GM18867 (cell line): ENCODE measurements around the gene FLAD1.

Source experiments
- ATAC-seq: cut with Tn5 transposase; IDR thresholded peaks from one replicate; pipeline ENCODE4 v1.9.1; 2021; ENCODE audit warnings: mild to moderate bottlenecking, moderate library complexity; ENCODE audit not compliant: unreplicated experiment

FLAD1 gene

DNA sequence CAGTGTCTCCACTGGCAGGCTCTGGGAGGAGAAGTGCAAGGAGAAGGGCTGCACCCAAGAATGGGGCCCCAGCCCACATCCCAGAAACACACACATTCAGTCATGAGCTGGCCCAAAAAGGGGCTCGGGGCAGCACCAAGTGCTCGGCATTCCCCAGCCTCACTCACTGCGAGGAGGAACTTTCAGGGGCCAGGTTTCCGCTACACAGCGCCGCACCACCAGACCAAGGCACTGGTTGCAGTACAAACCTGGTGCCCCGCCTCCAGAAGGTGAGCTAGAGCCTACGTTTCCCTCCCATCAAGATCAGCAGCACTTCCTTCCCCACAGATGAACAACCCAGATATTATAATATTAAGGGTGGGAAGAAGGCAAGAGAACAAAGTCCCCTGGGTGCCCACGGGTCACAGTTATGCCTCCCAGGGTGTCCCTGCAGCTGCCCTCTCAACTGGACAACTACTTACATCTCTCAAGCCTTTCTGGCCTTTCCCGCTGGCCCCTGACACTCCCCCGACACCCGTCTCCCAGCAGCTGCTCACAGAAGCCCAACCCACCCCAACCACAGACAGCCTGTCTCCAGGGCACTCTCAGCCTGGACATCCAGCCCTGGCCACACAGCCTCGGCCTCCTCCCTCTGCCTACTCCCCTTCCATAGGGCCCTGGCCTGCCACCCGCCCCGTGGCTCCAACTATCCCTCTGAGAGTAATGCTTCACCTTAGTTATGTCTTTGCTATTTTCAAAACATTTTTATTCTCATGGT lies 31.1 kb upstream of the FLAD1 start:
- no peak for ATAC-seq

DNA sequence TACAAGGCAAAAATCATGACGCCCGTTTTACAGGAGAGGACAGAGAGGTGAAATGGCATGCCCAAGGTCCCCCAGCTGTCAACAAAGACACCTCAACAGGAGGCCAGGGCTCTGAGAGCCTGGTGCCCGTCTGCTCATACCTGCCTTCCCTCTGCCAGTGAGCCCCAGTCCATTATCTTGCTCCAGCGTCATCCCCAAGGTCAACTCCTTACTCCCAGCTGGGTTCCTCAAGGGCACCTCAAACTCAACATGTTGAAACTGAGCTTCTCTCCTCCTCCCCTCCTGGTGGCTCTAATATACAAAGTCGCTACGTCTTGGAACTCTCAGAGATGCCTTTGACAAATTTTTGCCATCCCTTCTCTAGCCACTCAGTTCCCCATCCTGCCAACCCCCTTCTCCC lies 30.5 kb upstream of the FLAD1 start:
- ATAC-seq: no peak

DNA sequence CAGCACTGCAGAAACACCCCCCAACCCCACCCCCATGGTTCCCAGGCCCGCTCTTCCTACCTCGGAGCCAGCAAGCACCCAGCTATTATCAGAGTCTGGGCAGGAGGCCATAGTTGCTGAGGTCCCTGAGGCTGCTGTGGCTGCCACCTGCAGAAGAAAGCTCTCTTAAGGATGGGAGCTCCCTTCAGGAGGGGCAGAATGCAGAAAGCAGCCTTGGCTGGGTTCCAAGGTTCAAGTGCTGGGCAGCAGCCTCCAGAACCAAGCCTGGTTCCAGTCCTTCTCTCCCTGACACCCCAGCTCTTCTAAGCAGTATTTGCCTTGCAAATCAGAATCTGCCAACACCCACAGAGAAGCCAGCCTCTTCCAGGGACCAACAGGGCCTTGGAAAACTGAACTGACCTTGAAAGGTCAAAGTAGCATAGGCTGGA lies 29.5 kb upstream of the FLAD1 start:
- no peak for ATAC-seq

DNA sequence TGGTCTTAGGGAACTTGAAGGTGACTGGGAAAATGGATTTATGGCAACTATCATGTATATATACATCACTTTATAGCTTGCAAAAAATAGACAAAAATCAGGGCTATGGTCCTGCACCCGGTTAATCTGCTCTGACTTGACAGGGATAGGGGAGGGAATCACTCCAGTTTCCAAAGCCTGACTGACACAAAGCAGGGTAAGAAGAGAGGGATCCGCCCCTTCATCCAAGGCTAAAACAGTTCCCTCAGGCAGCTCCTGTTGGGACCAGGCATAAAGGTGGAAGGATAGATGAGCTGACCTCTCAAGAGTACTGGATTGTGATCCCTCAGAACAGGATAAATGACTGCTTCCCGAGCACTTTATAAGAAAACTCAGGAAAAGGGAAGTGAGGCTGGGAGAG lies 28.6 kb upstream of the FLAD1 start:
- no peak for ATAC-seq

DNA sequence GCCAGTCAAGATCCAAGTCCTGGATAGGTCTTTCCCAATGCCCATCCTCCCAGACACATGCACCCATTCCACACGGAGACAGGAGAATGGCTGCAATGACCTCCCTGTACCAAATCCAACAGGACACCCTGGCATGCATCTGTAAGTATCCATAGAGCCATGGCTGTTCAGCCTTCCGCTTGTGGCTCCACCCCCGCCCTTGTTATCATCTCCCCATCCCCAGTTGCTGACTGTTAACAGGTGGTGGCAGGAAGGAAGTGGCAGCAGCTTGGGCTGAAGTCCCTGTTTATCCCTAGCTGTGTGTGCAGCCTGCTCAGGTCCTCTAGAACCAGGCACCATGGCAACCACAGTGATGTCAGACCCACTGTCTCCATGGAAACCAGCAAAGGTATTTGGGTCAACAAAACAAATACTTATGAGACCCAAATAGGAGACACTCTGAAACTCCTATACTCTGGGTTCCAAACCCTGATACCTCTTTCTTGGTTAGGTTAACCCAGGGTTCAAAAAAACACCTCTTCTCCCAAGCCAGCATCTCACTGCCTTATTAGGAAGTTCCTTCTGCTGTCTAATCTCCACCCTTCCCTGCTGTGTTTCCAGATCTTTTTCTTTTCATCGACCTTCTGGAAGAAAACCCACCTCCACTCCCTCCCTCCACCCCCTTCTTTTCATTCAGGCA lies 28.0 kb upstream of the FLAD1 start:
- ATAC-seq: peak; percentile 48

DNA sequence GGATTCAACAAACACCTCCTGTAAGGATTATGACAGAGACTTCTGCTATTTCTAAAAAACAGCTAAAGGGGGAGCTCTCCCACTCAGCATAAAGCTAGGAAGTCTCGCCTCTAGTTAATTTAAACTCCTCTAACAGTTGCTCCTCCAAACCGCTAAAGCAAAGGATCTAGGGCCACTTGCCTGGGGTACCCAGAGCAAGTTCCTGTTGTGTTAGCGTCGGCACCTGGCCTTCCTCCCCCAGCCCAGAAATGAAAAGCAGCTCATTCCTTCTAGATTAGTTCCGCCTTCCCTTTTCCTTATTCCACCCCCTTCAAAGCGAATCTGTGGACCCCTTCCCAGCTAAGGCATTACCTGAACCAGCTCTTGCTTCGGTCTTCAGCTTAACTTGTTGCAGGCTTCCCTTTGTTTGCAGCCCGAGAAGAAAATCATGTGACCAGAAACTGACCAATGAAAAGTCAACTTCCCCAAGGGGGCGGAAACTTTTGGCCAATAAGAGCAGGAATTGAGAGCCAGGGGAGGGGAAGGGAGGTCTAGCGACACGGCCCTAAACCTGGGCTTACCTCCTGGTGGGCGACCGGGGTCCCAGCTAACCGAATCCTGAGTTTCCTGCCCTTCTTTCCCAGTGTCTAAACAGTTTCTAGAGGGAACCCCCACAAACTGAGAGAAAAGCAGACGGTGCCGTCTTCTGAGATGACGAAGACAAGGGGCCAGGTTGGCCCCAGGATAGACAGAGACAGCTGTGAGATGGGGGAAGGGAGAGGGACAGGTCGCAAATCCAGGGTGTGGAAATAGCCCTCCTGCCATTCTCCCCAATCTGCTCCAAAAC lies 27.2 kb upstream of the FLAD1 start, which contains the start of gene PBXIP1:
Gene PBXIP1, minus strand, starts transcription at position 382 of the 826 bp plus-strand sequence. CDS start 2,378 bp downstream, outside the sequence.
- ATAC-seq: peak; percentile 60

DNA sequence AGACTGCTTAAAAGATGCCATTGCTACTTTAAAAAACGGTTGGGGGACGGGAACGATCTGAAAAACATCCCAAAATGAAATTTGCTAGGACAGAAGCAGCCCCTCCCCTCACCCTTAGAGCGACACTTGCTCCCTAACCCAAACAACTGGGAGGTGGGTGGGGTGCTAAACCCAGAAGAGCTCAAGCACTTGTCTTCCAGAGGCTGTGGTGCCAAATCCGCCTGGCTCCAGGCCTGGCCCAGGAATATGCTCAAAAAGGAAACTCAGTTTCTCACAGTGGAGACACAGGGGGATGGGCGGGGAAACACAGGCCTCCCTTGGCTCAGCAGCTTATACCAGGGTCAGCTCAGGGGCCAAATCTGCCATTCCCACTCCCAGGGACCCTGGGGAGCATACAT lies 26.6 kb upstream of the FLAD1 start:
- ATAC-seq: no peak

DNA sequence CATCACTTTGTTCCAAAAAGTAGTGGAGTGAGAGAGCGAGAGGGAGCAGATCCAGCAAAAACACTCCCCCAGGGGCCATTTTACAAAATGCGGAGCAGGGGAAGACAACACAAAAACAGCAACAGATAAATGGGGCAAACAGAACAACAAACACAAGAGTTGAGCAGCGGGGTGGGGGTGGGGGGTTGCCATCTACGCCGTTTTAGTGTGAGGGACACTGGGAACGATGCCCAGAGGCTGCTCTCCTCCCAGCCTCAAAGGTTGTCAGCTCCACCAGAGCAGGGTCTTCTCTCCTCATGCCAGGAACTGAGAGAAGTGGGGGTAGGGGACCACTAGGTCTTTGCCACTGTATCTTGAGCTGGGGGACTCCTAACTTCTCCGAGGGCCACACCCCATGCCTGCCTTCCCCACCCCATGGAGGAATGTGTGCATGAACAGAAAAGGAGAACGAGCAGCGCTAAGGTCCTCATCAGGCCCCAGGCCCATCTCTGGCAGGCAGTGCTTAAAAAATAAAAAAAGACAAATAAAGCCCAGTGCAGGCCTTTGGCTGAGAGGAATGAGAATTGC lies 26.0 kb upstream of the FLAD1 start:
- no peak for ATAC-seq

DNA sequence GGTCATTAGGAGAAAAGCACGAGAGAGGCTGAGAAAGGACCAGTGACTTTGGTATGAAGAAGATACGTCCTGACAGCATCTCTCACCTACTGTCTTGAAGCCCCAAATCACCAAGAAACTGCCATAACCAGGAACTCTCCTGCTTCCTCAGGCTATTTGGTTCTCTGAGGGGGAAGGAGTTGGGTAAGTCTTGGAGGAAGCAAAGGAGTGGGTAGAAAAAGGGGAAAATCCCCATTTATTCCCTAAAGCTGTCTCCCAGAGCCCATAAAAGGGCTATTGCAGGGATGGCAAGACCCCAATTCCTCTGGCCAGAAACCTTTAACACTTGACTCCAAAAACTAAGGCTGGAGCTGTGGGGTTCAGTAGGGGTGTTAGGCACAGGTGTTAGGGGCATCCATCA lies 25.1 kb upstream of the FLAD1 start:
- no peak for ATAC-seq

DNA sequence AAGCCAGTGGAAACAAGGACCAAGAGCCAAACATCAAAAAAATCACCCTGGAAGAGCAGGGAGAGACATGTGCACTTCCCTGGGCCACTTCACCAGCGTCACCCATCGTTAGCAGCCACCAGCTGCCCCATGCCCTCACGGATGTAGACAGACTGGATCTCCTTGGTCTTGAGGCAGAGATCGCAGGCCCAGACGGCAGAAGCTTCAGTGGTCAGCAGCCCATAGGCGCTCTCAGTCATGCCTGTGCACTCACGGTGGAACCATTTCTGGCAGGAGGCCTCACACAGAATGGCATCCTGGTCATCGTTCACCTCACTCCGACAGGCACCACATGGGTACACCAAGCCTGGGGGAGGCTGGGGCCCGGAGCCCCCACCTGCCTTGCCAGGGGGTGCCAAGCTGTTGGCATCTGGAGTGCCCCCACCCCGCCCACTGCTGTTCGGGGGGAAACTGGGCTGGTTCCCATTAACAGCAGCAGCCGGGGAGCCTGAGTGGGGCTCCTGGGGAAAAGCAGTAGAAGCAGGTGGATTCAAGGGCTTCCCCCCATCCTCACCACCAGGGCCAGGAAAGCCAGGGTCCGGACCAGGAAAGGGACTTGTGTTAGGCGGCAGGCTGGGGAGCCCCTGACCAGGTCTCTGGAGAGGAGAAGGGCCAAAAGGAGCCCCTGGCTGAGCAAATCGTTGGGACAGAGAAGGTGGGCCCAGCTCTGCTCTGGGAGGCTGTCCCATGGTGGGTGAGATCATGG lies 24.3 kb upstream of the FLAD1 start:
- ATAC-seq: no peak

DNA sequence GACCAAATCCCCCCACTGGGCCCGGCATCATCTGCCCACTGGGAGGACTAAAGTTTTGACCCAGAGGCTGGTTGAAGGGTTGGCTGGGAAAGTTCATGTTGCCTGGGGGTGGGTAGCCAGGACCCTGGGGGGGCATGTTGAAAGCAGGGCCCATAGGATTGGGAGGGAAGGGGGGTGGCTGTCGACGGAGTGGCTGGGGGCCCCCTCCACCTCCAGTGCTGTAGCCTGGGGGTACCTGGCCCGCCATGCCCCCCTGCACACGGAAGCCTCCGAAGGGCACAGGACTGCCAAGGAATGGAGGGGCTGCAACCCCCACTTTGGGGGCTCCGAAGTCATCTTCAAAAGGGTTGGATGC lies 23.7 kb upstream of the FLAD1 start:
- ATAC-seq: no peak

DNA sequence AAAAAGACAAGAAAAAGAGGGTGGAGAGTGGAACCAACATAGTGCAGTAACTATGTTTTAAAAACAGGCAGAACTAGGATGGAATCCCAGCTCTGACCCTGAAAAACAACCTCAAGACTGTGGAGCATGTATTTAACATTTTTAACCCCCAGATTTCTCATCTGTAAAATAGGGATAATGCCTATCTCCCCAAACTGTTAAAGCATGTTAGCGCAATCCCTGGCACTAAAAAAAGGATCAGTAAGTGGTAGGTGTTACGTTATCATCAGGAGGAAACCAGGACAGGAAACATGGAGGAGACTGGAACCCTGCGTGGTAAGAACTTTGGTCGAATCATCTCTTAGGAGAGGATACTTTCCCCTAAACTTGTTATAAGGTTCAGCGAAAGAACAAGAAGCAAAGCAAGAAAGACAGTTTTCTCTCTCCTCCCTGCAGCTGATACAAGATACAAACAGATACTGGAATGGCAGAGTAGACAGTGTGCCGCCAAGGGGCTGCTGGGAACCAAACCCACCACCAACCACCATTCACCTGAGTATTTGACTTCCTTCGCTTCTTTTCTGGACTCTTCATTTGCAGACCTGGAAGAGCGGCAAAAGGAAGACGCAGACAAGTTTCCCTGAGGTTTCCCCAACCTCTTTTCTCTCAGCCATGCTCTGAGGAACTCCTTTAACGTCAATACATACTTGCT lies 22.6 kb upstream of the FLAD1 start:
- ATAC-seq: no peak

DNA sequence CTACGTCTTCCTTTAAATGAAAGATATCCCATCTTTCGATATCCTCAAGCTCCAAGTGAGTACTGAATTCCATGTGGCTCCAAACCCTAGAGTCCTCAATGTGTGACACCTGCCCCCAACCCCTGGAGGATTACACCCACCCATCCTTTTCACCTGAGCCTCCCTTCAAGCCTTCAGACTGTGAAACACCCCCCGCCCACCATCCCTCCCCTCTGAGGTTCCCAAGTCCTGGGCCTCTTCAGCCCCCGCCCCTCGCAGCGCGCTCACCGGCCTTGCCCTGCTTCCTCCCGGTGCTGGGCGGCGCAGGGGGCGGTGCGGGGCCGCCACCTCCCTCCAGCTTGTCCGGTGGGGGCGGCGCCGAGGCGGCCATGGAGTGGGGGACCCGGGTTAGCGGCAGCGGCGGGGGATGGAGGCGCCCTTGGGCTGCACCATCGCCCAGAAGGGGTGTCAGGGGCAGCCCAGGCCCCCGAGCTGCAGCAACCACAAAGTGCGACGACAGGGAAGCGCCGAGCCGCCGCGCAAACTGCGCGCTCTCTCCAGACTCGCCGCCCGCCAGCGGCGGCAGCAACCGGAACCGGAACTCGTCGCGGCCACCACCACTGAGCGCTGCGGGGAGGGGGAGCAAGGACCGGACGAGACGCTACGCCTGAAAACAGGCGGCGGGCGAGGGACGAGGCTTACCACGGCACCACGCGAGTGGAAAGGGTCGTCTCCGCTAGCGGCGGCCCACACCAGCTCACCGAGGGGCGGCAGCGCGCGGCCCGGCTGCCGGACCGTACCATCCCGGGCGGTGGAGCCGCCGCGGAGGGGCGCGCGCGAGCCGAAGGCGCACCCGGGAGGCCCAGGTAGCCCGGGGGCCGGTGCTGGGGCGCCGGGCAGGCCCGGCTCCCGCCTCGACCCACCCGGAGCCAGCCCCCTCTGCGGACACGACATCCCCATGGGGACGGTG lies 21.7 kb upstream of the FLAD1 start, which contains the start of gene PYGO2:
Gene PYGO2, minus strand, starts transcription at position 576 of the 949 bp plus-strand sequence. Its CDS starts 206 bp downstream, at position 370.
- peak; percentile 66 for ATAC-seq

DNA sequence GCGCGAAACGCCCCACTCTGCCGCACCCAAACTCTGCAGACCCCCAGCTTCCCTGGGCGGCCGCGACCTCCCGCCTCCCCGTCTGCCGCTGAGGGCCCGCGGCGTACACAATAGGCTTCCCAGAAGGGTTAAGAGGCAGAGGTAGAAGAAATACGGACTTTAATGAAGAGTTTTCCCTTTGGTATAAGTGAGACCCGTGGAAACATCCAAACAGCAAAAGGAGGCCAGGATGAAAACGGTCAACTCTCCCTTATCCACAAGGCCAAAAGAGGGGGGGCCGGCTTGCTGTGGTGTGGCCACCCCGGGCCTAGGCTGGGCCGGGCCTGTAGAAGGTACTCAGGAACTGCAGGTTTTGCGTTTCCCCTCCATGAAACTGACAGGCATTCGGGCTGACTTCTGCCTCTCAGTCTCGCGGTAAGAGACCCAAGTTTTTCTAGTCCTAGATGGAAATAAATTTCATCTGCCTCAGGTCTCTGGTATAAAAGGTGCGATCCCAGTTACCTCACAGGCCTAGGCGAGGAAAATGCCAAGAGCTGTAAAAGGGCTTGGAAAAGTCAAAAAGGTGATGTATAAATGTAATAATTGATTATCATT lies 20.9 kb upstream of the FLAD1 start:
- no peak for ATAC-seq

DNA sequence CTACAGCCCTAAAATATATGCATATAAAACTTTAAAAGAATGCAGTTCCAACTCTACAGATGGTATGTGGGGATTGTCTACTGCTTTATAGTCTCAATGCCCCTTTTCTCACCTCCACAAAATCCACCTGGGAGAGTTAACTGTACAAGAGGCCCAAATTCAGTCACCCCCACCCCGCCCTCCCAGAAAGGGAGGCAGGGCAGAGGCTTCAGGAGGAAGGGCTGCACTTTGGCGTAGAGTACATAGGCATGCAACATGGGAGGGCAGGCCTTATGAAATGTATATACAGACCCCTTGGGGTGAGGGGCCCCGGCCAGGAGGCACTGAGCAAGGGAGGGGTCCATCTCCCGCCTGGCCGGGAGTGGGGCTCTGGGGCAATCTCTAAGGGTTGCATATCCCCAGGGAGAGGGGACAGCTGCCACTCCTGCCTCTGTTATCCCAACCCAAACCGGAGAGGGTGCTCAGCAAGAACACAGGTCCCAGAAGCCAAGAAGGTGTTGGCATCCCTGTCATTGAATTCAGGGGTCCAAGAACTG lies 20.3 kb upstream of the FLAD1 start:
- ATAC-seq: no peak

DNA sequence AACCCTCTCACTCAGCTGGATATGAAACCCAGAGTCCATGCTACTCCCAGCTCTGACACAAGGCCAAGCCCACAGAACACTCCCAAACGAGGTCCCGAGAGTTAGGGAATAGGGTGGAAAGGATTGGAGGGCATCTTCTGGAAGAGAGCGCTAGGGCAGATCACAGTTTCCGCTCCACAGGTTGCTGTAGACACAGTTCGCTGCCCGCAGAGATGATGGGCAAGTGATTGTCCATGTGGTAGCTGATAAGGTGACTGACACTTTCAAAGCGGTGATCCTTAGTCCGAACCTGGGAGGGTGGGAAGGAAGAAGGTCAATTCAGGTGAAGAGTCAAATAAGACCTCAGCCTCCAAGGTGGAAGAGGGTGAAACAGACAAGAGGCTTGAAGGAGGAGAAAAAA lies 19.5 kb upstream of the FLAD1 start:
- no peak for ATAC-seq

DNA sequence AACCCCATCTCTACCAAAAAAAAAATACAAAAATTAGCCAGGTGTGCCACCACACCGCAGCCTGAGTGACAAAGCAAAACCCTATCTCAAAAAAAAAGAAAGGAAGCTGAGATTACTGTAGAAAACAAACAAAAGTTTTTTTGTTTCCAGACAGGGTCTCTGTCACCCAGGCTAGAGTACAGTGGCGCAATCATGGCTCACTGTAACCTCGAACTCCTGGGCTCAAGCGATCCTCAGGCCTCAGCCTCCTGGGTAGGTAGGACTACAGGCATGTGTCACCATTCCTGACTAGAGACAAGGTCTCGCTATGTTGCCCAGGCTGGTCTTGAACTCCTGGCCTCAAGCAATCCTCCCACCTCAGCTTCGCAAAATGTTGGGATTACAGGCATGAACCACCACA lies 18.8 kb upstream of the FLAD1 start:
- ATAC-seq: no peak

DNA sequence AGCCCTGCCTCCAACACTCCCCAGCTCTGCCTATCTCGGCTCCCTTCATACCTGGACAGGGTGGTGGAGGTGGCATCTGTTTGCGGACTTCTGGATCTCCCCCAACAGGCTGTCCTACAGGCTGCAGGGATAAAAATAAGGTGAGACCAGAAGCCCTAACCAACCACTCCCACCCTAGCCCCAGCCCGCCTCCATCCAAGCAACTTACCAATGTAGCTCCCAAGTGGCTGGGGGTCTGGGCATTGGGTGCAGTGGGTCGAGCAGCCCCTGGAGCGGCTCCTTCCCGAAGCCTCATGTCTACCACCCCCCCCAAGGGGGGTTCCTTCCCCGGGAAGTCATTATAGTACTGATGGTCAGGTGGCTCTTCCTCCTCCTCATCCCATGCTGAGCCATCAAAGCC lies 17.0 kb upstream of the FLAD1 start:
- no peak for ATAC-seq
